Measurements from ENCODE around the gene USP17L19.
"Not testable (repeated sequence)": the region's sequence is repeated elsewhere in the genome, so short reads cannot be mapped to it uniquely, and the experiment has no call there.

The USP17L19 gene, protein sequence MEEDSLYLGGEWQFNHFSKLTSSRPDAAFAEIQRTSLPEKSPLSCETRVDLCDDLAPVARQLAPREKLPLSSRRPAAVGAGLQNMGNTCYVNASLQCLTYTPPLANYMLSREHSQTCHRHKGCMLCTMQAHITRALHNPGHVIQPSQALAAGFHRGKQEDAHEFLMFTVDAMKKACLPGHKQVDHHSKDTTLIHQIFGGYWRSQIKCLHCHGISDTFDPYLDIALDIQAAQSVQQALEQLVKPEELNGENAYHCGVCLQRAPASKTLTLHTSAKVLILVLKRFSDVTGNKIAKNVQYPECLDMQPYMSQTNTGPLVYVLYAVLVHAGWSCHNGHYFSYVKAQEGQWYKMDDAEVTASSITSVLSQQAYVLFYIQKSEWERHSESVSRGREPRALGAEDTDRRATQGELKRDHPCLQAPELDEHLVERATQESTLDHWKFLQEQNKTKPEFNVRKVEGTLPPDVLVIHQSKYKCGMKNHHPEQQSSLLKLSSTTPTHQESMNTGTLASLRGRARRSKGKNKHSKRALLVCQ

DNA sequence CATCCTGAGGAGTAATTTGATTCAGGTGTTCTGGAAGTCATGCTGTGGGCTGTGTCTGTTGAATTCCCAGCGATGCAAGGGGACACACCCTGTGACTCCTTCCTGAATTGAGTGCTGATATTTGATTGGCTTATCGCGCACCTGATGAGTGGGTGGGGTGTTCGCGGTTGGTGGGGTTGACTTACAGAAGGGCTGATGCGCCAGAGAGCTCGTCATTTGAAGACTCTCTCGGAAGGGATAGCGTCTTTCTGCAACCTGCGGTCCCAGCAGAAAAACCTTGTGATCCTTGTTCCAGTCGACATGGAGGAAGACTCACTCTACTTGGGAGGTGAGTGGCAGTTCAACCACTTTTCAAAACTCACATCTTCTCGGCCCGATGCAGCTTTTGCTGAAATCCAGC lies at the start of gene USP17L19:
Gene USP17L19 (plus strand): TSS at position 301 of the 400 bp plus-strand sequence. CDS start 0 bp downstream, at position 301.
- not testable (repeated sequence) for DNase-seq (ENCODE audit: low read depth); H3K4me3 ChIP-seq (ENCODE audit: low read length)

DNA sequence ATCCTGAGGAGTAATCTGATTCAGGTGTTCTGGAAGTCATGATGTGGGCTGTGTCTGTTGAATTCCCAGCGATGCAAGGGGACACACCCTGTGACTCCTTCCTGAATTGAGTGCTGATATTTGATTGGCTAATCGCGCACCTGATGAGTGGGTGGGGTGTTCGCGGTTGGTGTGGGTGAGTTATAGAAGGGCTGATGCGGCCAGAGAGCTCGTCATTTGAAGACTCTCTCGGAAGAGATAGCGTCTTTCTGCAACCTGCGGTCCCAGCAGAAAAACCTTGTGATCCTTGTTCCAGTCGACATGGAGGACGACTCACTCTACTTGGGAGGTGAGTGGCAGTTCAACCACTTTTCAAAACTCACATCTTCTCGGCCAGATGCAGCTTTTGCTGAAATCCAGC lies 42.8 kb upstream of the USP17L19 start, which contains the start of gene USP17L10:
Gene USP17L10 (plus strand): TSS at position 301 of the 400 bp plus-strand sequence. CDS start 0 bp downstream, at position 301.
- DNase-seq (ENCODE audit: low read depth); H3K4me3 ChIP-seq (ENCODE audit: low read length): not testable (repeated sequence)

DNA sequence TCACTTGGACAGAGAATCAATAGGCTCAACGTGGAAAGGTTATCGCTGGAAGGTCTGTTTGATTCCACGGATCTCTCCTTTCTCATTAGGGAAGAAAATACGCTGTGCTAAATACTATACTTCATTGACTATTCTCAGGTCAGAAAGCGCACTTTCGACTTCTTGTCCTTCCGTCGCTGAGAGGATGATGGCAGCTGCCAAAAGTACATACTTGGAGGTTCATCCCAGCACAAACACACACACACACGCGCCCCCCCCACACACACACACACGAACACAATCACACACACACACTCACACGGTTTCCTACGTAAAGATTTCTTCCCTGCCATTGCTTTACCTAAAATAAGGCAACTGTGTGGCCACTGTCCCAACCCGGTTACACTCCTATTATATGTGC lies 38.5 kb upstream of the USP17L19 start:
- DNase-seq (ENCODE audit: low read depth); H3K4me3 ChIP-seq (ENCODE audit: low read length): not testable (repeated sequence)

DNA sequence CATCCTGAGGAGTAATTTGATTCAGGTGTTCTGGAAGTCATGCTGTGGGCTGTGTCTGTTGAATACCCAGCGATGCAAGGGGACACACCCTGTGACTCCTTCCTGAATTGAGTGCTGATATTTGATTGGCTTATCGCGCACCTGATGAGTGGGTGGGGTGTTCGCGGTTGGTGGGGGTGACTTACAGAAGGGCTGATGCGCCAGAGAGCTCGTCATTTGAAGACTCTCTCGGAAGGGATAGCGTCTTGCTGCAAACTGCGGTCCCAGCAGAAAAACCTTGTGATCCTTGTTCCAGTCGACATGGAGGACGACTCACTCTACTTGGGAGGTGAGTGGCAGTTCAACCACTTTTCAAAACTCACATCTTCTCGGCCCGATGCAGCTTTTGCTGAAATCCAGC lies 38.1 kb upstream of the USP17L19 start, which contains the start of gene USP17L11:
Gene USP17L11 (plus strand): TSS at position 301 of the 400 bp plus-strand sequence. CDS start 0 bp downstream, at position 301.
- DNase-seq (ENCODE audit: low read depth); H3K4me3 ChIP-seq (ENCODE audit: low read length): not testable (repeated sequence)

DNA sequence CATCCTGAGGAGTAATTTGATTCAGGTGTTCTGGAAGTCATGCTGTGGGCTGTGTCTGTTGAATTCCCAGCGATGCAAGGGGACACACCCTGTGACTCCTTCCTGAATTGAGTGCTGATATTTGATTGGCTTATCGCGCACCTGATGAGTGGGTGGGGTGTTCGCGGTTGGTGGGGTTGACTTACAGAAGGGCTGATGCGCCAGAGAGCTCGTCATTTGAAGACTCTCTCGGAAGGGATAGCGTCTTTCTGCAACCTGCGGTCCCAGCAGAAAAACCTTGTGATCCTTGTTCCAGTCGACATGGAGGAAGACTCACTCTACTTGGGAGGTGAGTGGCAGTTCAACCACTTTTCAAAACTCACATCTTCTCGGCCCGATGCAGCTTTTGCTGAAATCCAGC lies 33.3 kb upstream of the USP17L19 start, which contains the start of gene USP17L12:
Gene USP17L12 (plus strand): TSS at position 301 of the 400 bp plus-strand sequence. CDS start 0 bp downstream, at position 301.
- DNase-seq (ENCODE audit: low read depth); H3K4me3 ChIP-seq (ENCODE audit: low read length): not testable (repeated sequence)

DNA sequence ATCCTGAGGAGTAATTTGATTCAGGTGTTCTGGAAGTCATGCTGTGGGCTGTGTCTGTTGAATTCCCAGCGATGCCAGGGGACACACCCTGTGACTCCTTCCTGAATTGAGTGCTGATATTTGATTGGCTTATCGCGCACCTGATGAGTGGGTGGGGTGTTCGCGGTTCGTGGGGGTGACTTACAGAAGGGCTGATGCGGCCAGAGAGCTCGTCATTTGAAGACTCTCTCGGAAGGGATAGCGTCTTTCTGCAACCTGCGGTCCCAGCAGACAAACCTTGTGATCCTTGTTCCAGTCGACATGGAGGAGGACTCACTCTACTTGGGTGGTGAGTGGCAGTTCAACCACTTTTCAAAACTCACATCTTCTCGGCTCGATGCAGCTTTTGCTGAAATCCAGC lies 28.6 kb upstream of the USP17L19 start, which contains the start of gene USP17L13:
Gene USP17L13 (plus strand): TSS at position 301 of the 400 bp plus-strand sequence. CDS start 0 bp downstream, at position 301.
- not testable (repeated sequence) for DNase-seq (ENCODE audit: low read depth); H3K4me3 ChIP-seq (ENCODE audit: low read length)

DNA sequence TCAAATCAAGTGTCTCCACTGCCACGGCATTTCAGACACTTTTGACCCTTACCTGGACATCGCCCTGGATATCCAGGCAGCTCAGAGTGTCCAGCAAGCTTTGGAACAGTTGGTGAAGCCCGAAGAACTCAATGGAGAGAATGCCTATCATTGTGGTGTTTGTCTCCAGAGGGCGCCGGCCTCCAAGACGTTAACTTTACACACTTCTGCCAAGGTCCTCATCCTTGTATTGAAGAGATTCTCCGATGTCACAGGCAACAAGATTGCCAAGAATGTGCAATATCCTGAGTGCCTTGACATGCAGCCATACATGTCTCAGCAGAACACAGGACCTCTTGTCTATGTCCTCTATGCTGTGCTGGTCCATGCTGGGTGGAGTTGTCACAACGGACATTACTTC lies 22.9 kb upstream of the USP17L19 start:
- not testable (repeated sequence) for DNase-seq (ENCODE audit: low read depth)

DNA sequence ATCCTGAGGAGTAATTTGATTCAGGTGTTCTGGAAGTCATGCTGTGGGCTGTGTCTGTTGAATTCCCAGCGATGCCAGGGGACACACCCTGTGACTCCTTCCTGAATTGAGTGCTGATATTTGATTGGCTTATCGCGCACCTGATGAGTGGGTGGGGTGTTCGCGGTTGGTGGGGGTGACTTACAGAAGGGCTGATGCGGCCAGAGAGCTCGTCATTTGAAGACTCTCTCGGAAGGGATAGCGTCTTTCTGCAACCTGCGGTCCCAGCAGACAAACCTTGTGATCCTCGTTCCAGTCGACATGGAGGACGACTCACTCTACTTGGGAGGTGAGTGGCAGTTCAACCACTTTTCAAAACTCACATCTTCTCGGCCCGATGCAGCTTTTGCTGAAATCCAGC lies 19.1 kb upstream of the USP17L19 start, which contains the start of gene USP17L15:
Gene USP17L15 (plus strand): TSS at position 301 of the 400 bp plus-strand sequence. CDS start 0 bp downstream, at position 301.
- not testable (repeated sequence) for H3K4me3 ChIP-seq (ENCODE audit: low read length); DNase-seq (ENCODE audit: low read depth)

More for the DNA sequence above, 22.9 kb upstream of the USP17L19 start:
- not testable (repeated sequence) for H3K4me3 ChIP-seq (ENCODE audit: low read length)

DNA sequence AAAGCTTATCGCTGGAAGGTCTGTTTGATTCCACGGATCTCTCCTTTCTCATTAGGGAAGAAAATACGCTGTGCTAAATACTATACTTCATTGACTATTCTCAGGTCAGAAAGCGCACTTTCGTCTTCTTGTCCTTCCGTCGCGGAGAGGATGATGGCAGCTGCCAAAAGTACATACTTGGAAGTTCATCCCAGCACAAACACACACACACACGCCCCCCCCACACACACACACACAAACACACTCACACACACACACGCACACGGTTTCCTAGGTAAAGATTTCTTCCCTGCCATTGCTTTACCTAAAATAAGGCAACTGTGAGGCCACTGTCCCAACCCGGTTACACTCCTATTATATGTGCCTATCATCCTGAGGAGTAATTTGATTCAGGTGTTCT lies 14.7 kb upstream of the USP17L19 start:
- not testable (repeated sequence) for H3K4me3 ChIP-seq (ENCODE audit: low read length); DNase-seq (ENCODE audit: low read depth)

DNA sequence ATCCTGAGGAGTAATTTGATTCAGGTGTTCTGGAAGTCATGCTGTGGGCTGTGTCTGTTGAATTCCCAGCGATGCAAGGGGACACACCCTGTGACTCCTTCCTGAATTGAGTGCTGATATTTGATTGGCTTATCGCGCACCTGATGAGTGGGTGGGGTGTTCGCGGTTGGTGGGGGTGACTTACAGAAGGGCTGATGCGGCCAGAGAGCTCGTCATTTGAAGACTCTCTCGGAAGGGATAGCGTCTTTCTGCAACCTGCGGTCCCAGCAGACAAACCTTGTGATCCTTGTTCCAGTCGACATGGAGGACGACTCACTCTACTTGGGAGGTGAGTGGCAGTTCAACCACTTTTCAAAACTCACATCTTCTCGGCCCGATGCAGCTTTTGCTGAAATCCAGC lies 9.6 kb upstream of the USP17L19 start, which contains the start of gene USP17L17:
Gene USP17L17 (plus strand): TSS at position 301 of the 400 bp plus-strand sequence. CDS start 0 bp downstream, at position 301.
- not testable (repeated sequence) for DNase-seq (ENCODE audit: low read depth)

DNA sequence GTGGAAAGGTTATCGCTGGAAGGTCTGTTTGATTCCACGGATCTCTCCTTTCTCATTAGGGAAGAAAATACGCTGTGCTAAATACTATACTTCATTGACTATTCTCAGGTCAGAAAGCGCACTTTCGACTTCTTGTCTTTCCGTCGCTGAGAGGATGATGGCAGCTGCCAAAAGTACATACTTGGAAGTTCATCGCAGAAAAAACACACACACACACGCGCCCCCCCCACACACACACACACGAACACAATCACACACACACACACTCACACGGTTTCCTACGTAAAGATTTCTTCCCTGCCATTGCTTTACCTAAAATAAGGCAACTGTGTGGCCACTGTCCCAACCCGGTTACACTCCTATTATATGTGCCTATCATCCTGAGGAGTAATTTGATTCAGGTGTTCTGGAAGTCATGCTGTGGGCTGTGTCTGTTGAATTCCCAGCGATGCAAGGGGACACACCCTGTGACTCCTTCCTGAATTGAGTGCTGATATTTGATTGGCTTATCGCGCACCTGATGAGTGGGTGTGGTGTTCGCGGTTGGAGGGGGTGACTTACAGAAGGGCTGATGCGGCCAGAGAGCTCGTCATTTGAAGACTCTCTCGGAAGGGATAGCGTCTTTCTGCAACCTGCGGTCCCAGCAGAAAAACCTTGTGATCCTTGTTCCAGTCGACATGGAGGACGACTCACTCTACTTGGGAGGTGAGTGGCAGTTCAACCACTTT lies 5.1 kb upstream of the USP17L19 start, which contains the start of gene USP17L18:
Gene USP17L18 (plus strand): TSS at position 678 of the 728 bp plus-strand sequence. CDS start 0 bp downstream, at position 678.
- H3K4me3 ChIP-seq (ENCODE audit: low read length); DNase-seq (ENCODE audit: low read depth): not testable (repeated sequence)

More for the DNA sequence above, 9.6 kb upstream of the USP17L19 start, which contains the start of gene USP17L17:
- not testable (repeated sequence) for H3K4me3 ChIP-seq (ENCODE audit: low read length)

DNA sequence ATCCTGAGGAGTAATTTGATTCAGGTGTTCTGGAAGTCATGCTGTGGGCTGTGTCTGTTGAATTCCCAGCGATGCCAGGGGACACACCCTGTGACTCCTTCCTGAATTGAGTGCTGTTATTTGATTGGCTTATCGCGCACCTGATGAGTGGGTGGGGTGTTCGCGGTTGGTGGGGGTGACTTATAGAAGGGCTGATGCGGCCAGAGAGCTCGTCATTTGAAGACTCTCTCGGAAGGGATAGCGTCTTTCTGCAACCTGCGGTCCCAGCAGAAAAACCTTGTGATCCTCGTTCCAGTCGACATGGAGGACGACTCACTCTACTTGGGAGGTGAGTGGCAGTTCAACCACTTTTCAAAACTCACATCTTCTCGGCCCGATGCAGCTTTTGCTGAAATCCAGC lies 4.6 kb downstream of the USP17L19 start, which contains the start of gene USP17L20:
Gene USP17L20 (plus strand): TSS at position 301 of the 400 bp plus-strand sequence. CDS start 0 bp downstream, at position 301.
- not testable (repeated sequence) for H3K4me3 ChIP-seq (ENCODE audit: low read length); DNase-seq (ENCODE audit: low read depth)

DNA sequence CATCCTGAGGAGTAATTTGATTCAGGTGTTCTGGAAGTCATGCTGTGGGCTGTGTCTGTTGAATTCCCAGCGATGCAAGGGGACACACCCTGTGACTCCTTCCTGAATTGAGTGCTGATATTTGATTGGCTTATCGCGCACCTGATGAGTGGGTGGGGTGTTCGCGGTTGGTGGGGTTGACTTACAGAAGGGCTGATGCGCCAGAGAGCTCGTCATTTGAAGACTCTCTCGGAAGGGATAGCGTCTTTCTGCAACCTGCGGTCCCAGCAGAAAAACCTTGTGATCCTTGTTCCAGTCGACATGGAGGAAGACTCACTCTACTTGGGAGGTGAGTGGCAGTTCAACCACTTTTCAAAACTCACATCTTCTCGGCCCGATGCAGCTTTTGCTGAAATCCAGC lies 9.4 kb downstream of the USP17L19 start, which contains the start of gene USP17L21:
Gene USP17L21 (plus strand): TSS at position 301 of the 400 bp plus-strand sequence. CDS start 0 bp downstream, at position 301.
- H3K4me3 ChIP-seq (ENCODE audit: low read length); DNase-seq (ENCODE audit: low read depth): not testable (repeated sequence)

DNA sequence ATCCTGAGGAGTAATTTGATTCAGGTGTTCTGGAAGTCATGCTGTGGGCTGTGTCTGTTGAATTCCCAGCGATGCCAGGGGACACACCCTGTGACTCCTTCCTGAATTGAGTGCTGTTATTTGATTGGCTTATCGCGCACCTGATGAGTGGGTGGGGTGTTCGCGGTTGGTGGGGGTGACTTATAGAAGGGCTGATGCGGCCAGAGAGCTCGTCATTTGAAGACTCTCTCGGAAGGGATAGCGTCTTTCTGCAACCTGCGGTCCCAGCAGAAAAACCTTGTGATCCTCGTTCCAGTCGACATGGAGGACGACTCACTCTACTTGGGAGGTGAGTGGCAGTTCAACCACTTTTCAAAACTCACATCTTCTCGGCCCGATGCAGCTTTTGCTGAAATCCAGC lies 14.1 kb downstream of the USP17L19 start, which contains the start of gene USP17L22:
Gene USP17L22 (plus strand): TSS at position 301 of the 400 bp plus-strand sequence. CDS start 0 bp downstream, at position 301.
- DNase-seq (ENCODE audit: low read depth): not testable (repeated sequence)

DNA sequence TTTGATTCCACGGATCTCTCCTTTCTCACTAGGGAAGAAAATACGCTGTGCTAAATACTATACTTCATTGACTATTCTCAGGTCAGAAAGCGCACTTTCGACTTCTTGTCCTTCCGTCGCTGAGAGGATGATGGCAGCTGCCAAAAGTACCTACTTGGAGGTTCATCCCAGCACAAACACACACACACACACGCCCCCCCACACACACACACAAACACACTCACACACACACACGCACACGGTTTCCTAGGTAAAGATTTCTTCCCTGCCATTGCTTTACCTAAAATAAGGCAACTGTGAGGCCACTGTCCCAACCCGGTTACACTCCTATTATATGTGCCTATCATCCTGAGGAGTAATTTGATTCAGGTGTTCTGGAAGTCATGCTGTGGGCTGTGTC lies 18.5 kb downstream of the USP17L19 start:
- H3K4me3 ChIP-seq (ENCODE audit: low read length); DNase-seq (ENCODE audit: low read depth): not testable (repeated sequence)

More for the DNA sequence above, 14.1 kb downstream of the USP17L19 start, which contains the start of gene USP17L22:
- not testable (repeated sequence) for H3K4me3 ChIP-seq (ENCODE audit: low read length)
